Loucy (cell line): Measurements from ENCODE around the gene ABHD17A.

Source experiments
- H2AFZ ChIP-seq: fragments of 200-600 bp; sonication (generic); 2 replicates; pipeline ENCODE4 v1.6.0; 2016; ENCODE audit warnings: antibody characterized with exemption, mild to moderate bottlenecking, low read length, moderate library complexity
- H3F3A ChIP-seq: fragments of 200-600 bp; 2 replicates; pipeline ENCODE4 v1.6.0; 2016; ENCODE audit warnings: antibody characterized with exemption, low read depth, mild to moderate bottlenecking
- H3K27me3 ChIP-seq: fragments of 200-600 bp; sonication (generic); 2 replicates; pipeline ENCODE4 v1.6.1; 2014; ENCODE audit warnings: low read length, mild to moderate bottlenecking; ENCODE audit not compliant: insufficient read depth, poor library complexity, severe bottlenecking
- H3K36me3 ChIP-seq: fragments of 200-600 bp; sonication (generic); 2 replicates; pipeline ENCODE4 v1.6.1; 2016; ENCODE audit warnings: low read length; ENCODE audit not compliant: insufficient read depth
- H3K4me1 ChIP-seq: fragments of 200-600 bp; sonication (generic); 2 replicates; pipeline ENCODE4 v1.5.1; 2014; ENCODE audit warnings: low read length, mild to moderate bottlenecking; ENCODE audit not compliant: insufficient read depth, poor library complexity, severe bottlenecking
- H3K4me2 ChIP-seq: fragments of 200-600 bp; sonication (generic); 2 replicates; pipeline ENCODE4 v1.6.0; 2014; ENCODE audit warnings: antibody characterized with exemption, low read length, low read depth, mild to moderate bottlenecking; ENCODE audit not compliant: poor library complexity, severe bottlenecking
- H3K4me3 ChIP-seq: fragments of 200-600 bp; sonication (generic); 2 replicates; pipeline ENCODE4 v1.5.1; 2014; ENCODE audit warnings: low read length, mild to moderate bottlenecking, mixed read lengths; ENCODE audit not compliant: poor library complexity, severe bottlenecking
- H3K79me2 ChIP-seq: fragments of 200-600 bp; sonication (generic); 2 replicates; pipeline ENCODE4 v1.6.1; 2014; ENCODE audit warnings: low read length; ENCODE audit not compliant: insufficient read depth
- H3K9ac ChIP-seq: fragments of 200-600 bp; sonication (generic); 2 replicates; pipeline ENCODE4 v1.6.0; 2014; ENCODE audit warnings: mild to moderate bottlenecking, low read depth, low read length, moderate library complexity; ENCODE audit not compliant: poor library complexity, severe bottlenecking
- H3K9me2 ChIP-seq: fragments of 200-600 bp; sonication (generic); replicated peaks from 2 replicates; pipeline ENCODE4 v1.6.1; 2016; ENCODE audit warnings: low read depth, low read length, mixed read lengths
- H3K9me3 ChIP-seq: fragments of 200-600 bp; sonication (generic); 2 replicates; pipeline ENCODE4 v1.6.1; 2014; ENCODE audit warnings: mild to moderate bottlenecking, antibody characterized with exemption, low read length, low read depth; ENCODE audit not compliant: insufficient read depth
- H4K20me1 ChIP-seq: fragments of 200-600 bp; sonication (generic); 2 replicates; pipeline ENCODE4 v1.6.0; 2014; ENCODE audit warnings: antibody characterized with exemption, low read length, mild to moderate bottlenecking; ENCODE audit not compliant: insufficient read depth, poor library complexity, severe bottlenecking
- CTCF ChIP-seq: fragments of 200-600 bp; sonication (generic); conservative IDR thresholded peaks from 2 replicates; pipeline ENCODE4 v1.5.1; 2014; ENCODE audit warnings: mild to moderate bottlenecking, antibody characterized with exemption, low read length
- EZH2phosphoT487 ChIP-seq: fragments of 200-600 bp; IDR thresholded peaks from 2 replicates; pipeline ENCODE4 v1.6.1; 2018; ENCODE audit warnings: antibody characterized with exemption, mild to moderate bottlenecking, moderate library complexity, borderline replicate concordance

The ABHD17A gene

GRCh38 chr19:1913781-1914577, 28.7 kb upstream of the ABHD17A start:
- H3F3A ChIP-seq: no peaks in the 10 kb centered on the region
- H3K4me1 ChIP-seq: no peaks in the 10 kb centered on the region
- peaks cover 10% of the 10 kb centered on the region; the same call in 1 of the 2 replicates for H3K36me3 ChIP-seq
- H3K4me3 ChIP-seq: no peak overlapping the region
- no peak overlapping the region for H2AFZ ChIP-seq
- no peak for TF ChIP-seq EZH2phosphoT487
- no peak for TF ChIP-seq CTCF
- H3K27me3 ChIP-seq: no peaks in the 10 kb centered on the region
- H3K9ac ChIP-seq: no peak overlapping the region
- peaks cover 41% of the 10 kb centered on the region; the same call in 1 of the 2 replicates for H3K79me2 ChIP-seq
- H3K9me3 ChIP-seq: no peaks in the 10 kb centered on the region
- H3K9me2 ChIP-seq: no peaks in the 10 kb centered on the region
- peaks cover 10% of the 10 kb centered on the region for H4K20me1 ChIP-seq
- H3K4me2 ChIP-seq: no peak overlapping the region

- Histone ChIP-seq H4K20me1 (peaks cover 10% of the 10 kb centered on the region), H3K36me3 (peaks cover 9% of the 10 kb centered on the region; the same call in 1 of the 2 replicates), H3K4me1 (no peaks in the 10 kb centered on the region), H3K4me2 (no peak overlapping the region), H3K79me2 (peaks cover 46% of the 10 kb centered on the region; the same call in 1 of the 2 replicates), H3K9me3 (no peaks in the 10 kb centered on the region), H3K4me3 (no peak overlapping the region), H2AFZ (no peak overlapping the region), H3K27me3 (no peaks in the 10 kb centered on the region), H3F3A (no peaks in the 10 kb centered on the region), H3K9ac (no peak overlapping the region), H3K9me2 (no peaks in the 10 kb centered on the region)
- TF ChIP-seq EZH2phosphoT487 (no peak), CTCF (no peak)
Measured at GRCh38 chr19:1912760-1913505, 27.6 kb upstream of the ABHD17A start.

DNA sequence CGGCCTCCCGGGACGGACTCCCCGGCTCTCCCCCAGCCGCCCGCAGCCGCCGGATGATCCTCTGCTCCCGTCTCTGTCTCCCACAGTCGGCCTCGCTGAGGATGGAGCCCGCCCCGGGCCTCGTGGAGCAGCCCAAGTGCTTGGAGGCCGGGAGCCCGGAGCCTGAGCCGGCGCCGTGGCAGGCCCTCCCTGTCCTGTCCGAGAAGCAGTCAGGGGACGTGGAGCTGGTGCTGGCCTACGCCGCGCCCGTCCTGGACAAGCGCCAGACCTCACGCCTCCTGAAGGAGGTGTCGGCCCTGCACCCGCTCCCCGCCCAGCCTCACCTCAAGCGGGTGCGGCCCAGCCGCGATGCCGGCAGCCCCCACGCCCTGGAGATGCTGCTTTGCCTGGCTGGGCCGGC, 26.7 kb upstream of the ABHD17A start:
- TF ChIP-seq CTCF (no peak), EZH2phosphoT487 (no peak)
- peaks cover 56% of the 10 kb centered on the region for H3K79me2 ChIP-seq
- no peak overlapping the region for H3K4me3 ChIP-seq
- no peak overlapping the region for H3K9ac ChIP-seq
- no peak overlapping the region for H3K4me2 ChIP-seq
- H3K27me3 ChIP-seq: no peaks in the 10 kb centered on the region
- no peak overlapping the region for H2AFZ ChIP-seq
- H4K20me1 ChIP-seq: peaks cover 10% of the 10 kb centered on the region
- no peaks in the 10 kb centered on the region for H3K9me2 ChIP-seq
- H3F3A ChIP-seq: no peaks in the 10 kb centered on the region
- H3K4me1 ChIP-seq: no peaks in the 10 kb centered on the region
- peaks cover 9% of the 10 kb centered on the region; the same call in 1 of the 2 replicates for H3K36me3 ChIP-seq
- H3K9me3 ChIP-seq: no peaks in the 10 kb centered on the region
